Panc1 (cell line): ENCODE data around the gene MIS18A. TPM values are rescaled to one million over a fixed set of nuclear protein-coding genes. Genes with fewer than 3 reads are reported as not detected.

ENCODE experiments used
- ATAC-seq: fragments of 200-7000 bp; cut with Tn5 transposase; 2 replicates; pipeline ENCODE4 v1.9.1; 2020; ENCODE audit warnings: mild to moderate bottlenecking, moderate library complexity
- BruUV-seq: library from RNA; stranded (reverse); fragments of 400-500 nt; replicated peaks from 2 replicates; lab custom pipeline; 2021; lab: Mats Ljungman, UMichigan
- CTCF ChIA-PET: fragments of 300-600 bp; sonication (Branson Sonifier 250); formaldehyde crosslinking; loops from one replicate; lab custom pipeline; 2022; ENCODE audit warnings: antibody characterized with exemption; lab: Charles Lee
- POLR2A ChIA-PET: fragments of 300-600 bp; sonication (Branson Sonifier 250); formaldehyde crosslinking; loops from one replicate; lab custom pipeline; 2022; ENCODE audit warnings: antibody characterized with exemption; lab: Charles Lee
- DNase-seq: peaks from one replicate; pipeline ENCODE4 v3.0.0-alpha.2; 2010; ENCODE audit warnings: low read depth, low spot score
- H3K27ac ChIP-seq: 2 replicates; pipeline ENCODE4 v1.5.1; 2011; ENCODE audit warnings: mild to moderate bottlenecking, low read length, inconsistent platforms
- H3K27me3 ChIP-seq: fragments of 200-500 bp; sonication (Bioruptor generic); 2 replicates; pipeline ENCODE4 v1.6.0; 2014; ENCODE audit warnings: low read length, inconsistent platforms; ENCODE audit not compliant: control insufficient read depth, insufficient read depth
- H3K36me3 ChIP-seq: fragments of 200-500 bp; sonication (Bioruptor generic); 2 replicates; pipeline ENCODE4 v1.5.1; 2014; ENCODE audit warnings: inconsistent platforms, mild to moderate bottlenecking, low read length, moderate library complexity; ENCODE audit not compliant: control insufficient read depth, insufficient read depth
- H3K4me1 ChIP-seq: 2 replicates; pipeline ENCODE4 v1.5.1; 2011; ENCODE audit warnings: inconsistent platforms, mild to moderate bottlenecking, low read length, moderate library complexity; ENCODE audit not compliant: control insufficient read depth, insufficient read depth
- H3K4me3 ChIP-seq, 2 experiments: 2 replicates each; pipeline ENCODE4 v1.5.1; 2011 to 2012; ENCODE audit warnings: low read depth in 2 of 2, low read length in 2 of 2, mild to moderate bottlenecking in 2 of 2, inconsistent platforms in 1 of 2, moderate library complexity in 1 of 2
- H3K9me3 ChIP-seq: fragments of 200-500 bp; sonication (Bioruptor generic); 2 replicates; pipeline ENCODE4 v1.5.1; 2014; ENCODE audit warnings: low read depth, mild to moderate bottlenecking, inconsistent platforms, low read length, moderate library complexity; ENCODE audit not compliant: control insufficient read depth, insufficient read depth
- CTCF ChIP-seq: fragments of 450-650 bp; IDR thresholded peaks from 2 replicates; pipeline ENCODE4 v1.5.1; 2017; ENCODE audit warnings: mild to moderate bottlenecking
- POLR2AphosphoS5 ChIP-seq: IDR thresholded peaks from 2 replicates; pipeline ENCODE4 v1.6.1; 2012; ENCODE audit warnings: mild to moderate bottlenecking, low read depth, low read length, moderate library complexity
- REST ChIP-seq, 2 experiments: IDR thresholded peaks; 2 replicates each; pipeline ENCODE4 v1.6.1; 2011 to 2012; ENCODE audit warnings: low read depth in 2 of 2, control low read depth in 1 of 2, low read length in 1 of 2, mild to moderate bottlenecking in 1 of 2, moderate library complexity in 1 of 2; ENCODE audit not compliant: insufficient read depth in 1 of 2
- SIN3A ChIP-seq: IDR thresholded peaks from 2 replicates; pipeline ENCODE4 v1.6.1; 2012; ENCODE audit warnings: low read depth, mild to moderate bottlenecking, low read length, moderate library complexity, borderline replicate concordance; ENCODE audit not compliant: insufficient read depth
- TCF7L2 ChIP-seq: IDR thresholded peaks from 2 replicates; pipeline ENCODE4 v1.6.1; 2011; ENCODE audit warnings: mild to moderate bottlenecking, low read depth, low read length, inconsistent platforms
- in situ Hi-C: cut with HindIII; loops from 2 replicates; pipeline ENCODE4 v1.10.0; 2016; ENCODE audit warnings: low sequenced_read_pairs, low pct_unique_long_range_greater_than_20kb
- intact Hi-C: fragments of 100-400 bp; cut with micrococcal nuclease; formaldehyde crosslinking; loops from one replicate; pipeline ENCODE4 v1.10.0; 2022; ENCODE audit not compliant: unreplicated experiment
- total RNA-seq: library from RNA; stranded (reverse); gene quantifications from one replicate; pipeline ENCODE4 v1.2.1, GENCODE V29; 2021; ENCODE audit not compliant: unreplicated experiment

MIS18A gene
- total RNA-seq, 1 experiment from 2014 or later, result 16.3 TPM

GRCh38 chr21:32240851-32241687 lies 37.8 kb downstream of the MIS18A start:
- in situ Hi-C loops, result no loop called here

DNA sequence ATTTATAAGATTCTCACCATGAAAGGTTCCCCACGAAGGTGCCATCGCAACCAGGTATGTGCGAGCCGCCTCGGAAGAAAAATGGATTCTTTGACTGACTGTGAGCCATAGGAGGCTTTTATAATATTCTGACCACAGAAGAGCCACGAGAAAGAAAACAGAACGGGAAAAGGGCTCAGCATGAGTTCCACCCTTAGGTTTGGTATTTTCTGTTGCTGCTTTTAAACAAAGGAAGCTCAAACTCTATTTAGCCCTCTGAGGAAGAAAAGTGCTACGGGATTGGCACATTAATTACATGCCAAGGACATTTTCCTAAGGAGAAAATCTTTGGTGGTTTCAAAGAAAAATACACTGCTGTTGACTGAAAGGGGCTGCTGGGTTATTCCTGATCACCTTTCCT lies 39.3 kb downstream of the MIS18A start:
- no TSS peak for BruUV-seq
- DNase-seq, result no peak
- Histone ChIP-seq H3K4me1 (no peaks in the 10 kb centered on the region), H3K27me3 (no peaks in the 10 kb centered on the region; the same call in 1 of the 2 replicates), H3K4me3 (no peak overlapping the region), H3K27ac (no peak overlapping the region), H3K36me3 (no peaks in the 10 kb centered on the region), H3K9me3 (no peaks in the 10 kb centered on the region)
- in situ Hi-C loops (no loop called here), intact Hi-C loops (no loop called here)
- POLR2A ChIA-PET, result no interaction called here
- CTCF ChIA-PET, result no interaction called here
- ATAC-seq, result no peak
- TF ChIP-seq SIN3A (no peak), TCF7L2 (no peak), CTCF (no peak)

More at GRCh38 chr21:32240851-32241687, 37.8 kb downstream of the MIS18A start:
- TF ChIP-seq TCF7L2 (no peak), CTCF (no peak), POLR2AphosphoS5 (no peak), SIN3A (no peak), REST (IDR thresholded peaks at IDR 0.05; ENCODE audit: insufficient read depth in 1 of 2, low read depth in 2 of 2, low read length in 1 of 2) (no peak)
- DNase-seq (no peak), ATAC-seq (no peak)
- Histone ChIP-seq H3K4me3 (no peak overlapping the region), H3K27me3 (no peaks in the 10 kb centered on the region; the same call in 1 of the 2 replicates), H3K36me3 (no peaks in the 10 kb centered on the region), H3K4me1 (no peaks in the 10 kb centered on the region), H3K9me3 (no peaks in the 10 kb centered on the region), H3K27ac (no peak overlapping the region)
- BruUV-seq, result no TSS peak
- intact Hi-C loops, result no loop called here
- ChIA-PET CTCF (interaction anchor here (0.6 kb wide), 1 partner anchor 131 kb away, joined by 7 read pairs; no protein-coding TSS in a partner anchor), POLR2A (no interaction called here)
